Fibroblast of upper back skin (primary cell): ENCODE results near the gene IQGAP1.
"Not testable (repeated sequence)": the region's sequence is repeated elsewhere in the genome, so short reads cannot be mapped to it uniquely, and the experiment has no call there.

ENCODE experiments used
- DNase-seq: peaks from one replicate; pipeline ENCODE4 v3.0.0-alpha.2; 2013

Gene IQGAP1

GRCh38 chr15:90387534-90388461 lies at the start of gene IQGAP1:
IQGAP1 (plus strand) TSS chr15:90388242; CDS start chr15:90388342, 100 bp downstream.
- peak; percentile 97 for DNase-seq

- DNase-seq = no peak
These were observed 49.5 kb upstream of the IQGAP1 start for GRCh38 chr15:90338532-90338931.

- DNase-seq = no peak
These were observed 47.7 kb upstream of the IQGAP1 start for GRCh38 chr15:90340345-90340744.

- DNase-seq = peak; percentile 50
These were observed 44.7 kb upstream of the IQGAP1 start for GRCh38 chr15:90343302-90343790.

- no peak for DNase-seq
These were observed 43.4 kb upstream of the IQGAP1 start for GRCh38 chr15:90344662-90345061.

GRCh38 chr15:90345857-90346256 lies 42.2 kb upstream of the IQGAP1 start:
- no peak for DNase-seq

GRCh38 chr15:90347431-90348065 lies 40.5 kb upstream of the IQGAP1 start:
- DNase-seq = not testable (repeated sequence)

GRCh38 chr15:90348456-90348855 lies 39.6 kb upstream of the IQGAP1 start:
- DNase-seq = no peak

- DNase-seq = no peak
These were observed 39.0 kb upstream of the IQGAP1 start for GRCh38 chr15:90349072-90349471.

- DNase-seq = no peak
These were observed 38.2 kb upstream of the IQGAP1 start for GRCh38 chr15:90349821-90350220.

- no peak for DNase-seq
These were observed 36.4 kb upstream of the IQGAP1 start for GRCh38 chr15:90351479-90352106.

GRCh38 chr15:90352107-90352893 lies 35.7 kb upstream of the IQGAP1 start, which contains the start of gene ZNF774:
ZNF774 (plus strand) TSS chr15:90352284; CDS start chr15:90354661, 2,377 bp downstream.
- DNase-seq = peak; percentile 95

GRCh38 chr15:90354986-90355385 lies 33.1 kb upstream of the IQGAP1 start:
- no peak for DNase-seq

GRCh38 chr15:90358124-90359033 lies 29.7 kb upstream of the IQGAP1 start:
- DNase-seq = no peak

- no peak for DNase-seq
These were observed 27.3 kb upstream of the IQGAP1 start for GRCh38 chr15:90360746-90361145.

- peak; percentile 85 for DNase-seq
These were observed 25.2 kb upstream of the IQGAP1 start for GRCh38 chr15:90362936-90363212.

GRCh38 chr15:90364251-90364650 lies 23.8 kb upstream of the IQGAP1 start:
- DNase-seq = peak; percentile 77

- no peak for DNase-seq
These were observed 22.5 kb upstream of the IQGAP1 start for GRCh38 chr15:90365414-90366055.

- DNase-seq = no peak
These were observed 20.5 kb upstream of the IQGAP1 start for GRCh38 chr15:90367576-90367975.

GRCh38 chr15:90375071-90375470 lies 13.0 kb upstream of the IQGAP1 start:
- DNase-seq = no peak

GRCh38 chr15:90376789-90377188 lies 11.3 kb upstream of the IQGAP1 start:
- DNase-seq = no peak
